Renal cortical epithelial cell (primary cell): ENCODE data around the gene CFAP20DC. TPM values are rescaled to one million over a fixed set of nuclear protein-coding genes. Genes with fewer than 3 reads are reported as not detected.

ENCODE experiments used
- DNase-seq: peaks from one replicate; pipeline ENCODE4 v3.0.0-alpha.2; 2011; ENCODE audit warnings: low read depth
- total RNA-seq: library from RNA; depleted of rRNA; stranded (reverse); fragments of >200 nt; gene quantifications from 2 replicates; pipeline ENCODE4 v1.2.3, GENCODE V29; 2014

Gene CFAP20DC
- total RNA-seq, 1 donor from 2014 or later, result 3.5 TPM

DNA sequence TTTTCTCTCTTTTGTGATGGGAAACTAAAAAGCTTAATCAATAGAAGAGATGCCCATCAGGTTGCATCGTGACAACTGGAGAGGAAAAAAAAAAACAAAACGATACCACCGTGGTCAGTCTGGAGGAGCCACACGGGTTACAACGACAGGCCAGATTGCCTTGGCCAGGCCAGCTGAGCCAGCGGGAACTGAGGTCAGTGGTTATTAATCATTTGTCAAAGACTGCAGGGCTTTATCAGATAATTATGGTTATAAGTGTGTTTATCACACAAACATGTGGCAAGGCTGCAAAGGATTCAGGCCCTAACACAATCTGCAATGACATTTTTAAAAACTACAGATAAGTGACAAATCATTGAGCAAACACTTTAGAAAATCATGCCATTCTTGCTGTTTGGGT is 248.3 kb downstream of the CFAP20DC start:
- DNase-seq, result no peak

GRCh38 chr3:58800940-58801339 is 248.9 kb downstream of the CFAP20DC start:
- DNase-seq, result no peak

- no peak for DNase-seq
Measured at GRCh38 chr3:58800032-58800431, 249.8 kb downstream of the CFAP20DC start.

- no peak for DNase-seq
Measured at GRCh38 chr3:58799271-58799670, 250.6 kb downstream of the CFAP20DC start.

DNA sequence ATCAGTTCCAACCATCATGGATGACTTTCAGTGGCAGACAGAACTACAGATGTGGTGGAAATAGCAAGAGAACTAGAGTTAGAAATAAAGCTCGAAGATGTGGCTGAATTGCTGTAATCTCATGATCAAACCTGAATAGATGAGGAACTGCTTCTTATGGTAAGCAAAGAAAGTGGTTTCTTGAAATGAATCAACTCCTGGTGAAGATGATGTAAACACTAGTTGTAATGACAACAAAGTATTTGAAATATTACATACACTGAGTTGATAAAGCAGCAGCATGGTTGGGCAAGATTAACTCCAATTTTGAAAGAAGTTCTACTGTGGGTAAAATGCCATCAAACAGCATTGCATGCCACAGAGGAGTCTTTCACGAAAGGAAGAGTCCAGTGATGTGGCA is 251.5 kb downstream of the CFAP20DC start:
- DNase-seq, result no peak

- DNase-seq, result no peak
Measured at GRCh38 chr3:58794750-58795149, 255.1 kb downstream of the CFAP20DC start.

- no peak for DNase-seq
Measured at GRCh38 chr3:58793938-58794337, 255.9 kb downstream of the CFAP20DC start.

DNA sequence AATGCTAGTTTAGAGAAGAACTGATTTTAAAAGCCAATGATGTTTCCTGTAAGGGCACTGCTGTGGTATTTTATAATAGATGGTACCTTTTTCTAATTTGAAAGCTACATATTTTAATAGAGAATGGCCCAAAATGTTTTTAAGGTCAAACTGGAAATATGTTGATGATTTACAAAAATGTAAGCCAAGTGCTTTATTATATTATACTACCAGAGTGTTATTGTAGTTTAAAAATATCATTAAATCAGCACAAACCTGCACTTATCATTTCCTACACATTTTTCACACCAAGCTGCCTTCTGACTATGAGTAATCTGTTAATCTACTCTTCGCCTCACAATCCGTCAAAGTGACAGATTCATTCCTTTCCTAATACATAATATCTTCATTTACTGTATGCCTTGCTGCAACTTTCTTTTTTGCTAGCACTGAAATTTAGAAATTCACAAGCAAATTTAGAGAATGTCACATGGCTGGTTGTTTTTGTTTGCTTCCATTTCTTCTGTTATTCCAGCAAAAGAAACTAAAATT is 256.8 kb downstream of the CFAP20DC start:
- DNase-seq, result no peak

- no peak for DNase-seq
Measured at GRCh38 chr3:58789385-58789784, 260.4 kb downstream of the CFAP20DC start.

DNA sequence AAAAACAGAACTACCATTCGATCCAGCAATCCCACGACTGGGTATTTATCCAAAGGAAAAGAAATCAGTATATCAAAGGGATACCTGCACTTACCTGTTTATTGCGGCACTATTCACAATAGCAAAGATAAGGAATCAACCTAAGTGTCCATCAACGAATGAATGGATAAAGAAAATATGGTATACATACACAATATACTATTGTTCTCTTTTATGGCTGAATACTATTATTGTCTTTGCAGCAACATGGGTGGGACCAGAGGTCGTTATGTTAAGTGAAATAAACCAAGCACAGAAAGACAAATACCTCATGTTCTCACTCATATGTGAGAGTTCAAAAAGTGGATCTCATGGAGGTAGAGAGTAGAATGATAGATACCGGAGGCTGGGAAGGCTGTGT is 264.9 kb downstream of the CFAP20DC start:
- no peak for DNase-seq

GRCh38 chr3:58784425-58784824 is 265.4 kb downstream of the CFAP20DC start:
- DNase-seq, result no peak

DNA sequence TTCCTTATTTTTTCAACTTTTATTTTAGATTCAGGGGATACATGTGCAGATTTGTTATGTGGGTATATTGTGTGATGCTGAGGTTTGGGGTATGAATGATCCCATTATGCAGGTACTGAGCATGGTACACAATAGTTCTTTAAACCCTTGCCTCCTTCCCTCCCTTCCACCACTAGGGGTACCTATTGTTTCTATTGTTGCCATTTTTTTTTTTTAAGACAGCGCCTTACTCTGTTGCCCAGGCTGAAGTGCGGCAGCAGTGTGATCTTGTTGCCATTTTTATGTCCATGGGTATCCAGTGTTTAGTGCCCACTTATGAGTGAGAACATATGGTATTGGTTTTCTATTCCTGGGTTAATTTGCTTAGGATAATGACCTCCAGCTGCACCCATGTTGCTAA is 266.0 kb downstream of the CFAP20DC start:
- DNase-seq, result no peak

DNA sequence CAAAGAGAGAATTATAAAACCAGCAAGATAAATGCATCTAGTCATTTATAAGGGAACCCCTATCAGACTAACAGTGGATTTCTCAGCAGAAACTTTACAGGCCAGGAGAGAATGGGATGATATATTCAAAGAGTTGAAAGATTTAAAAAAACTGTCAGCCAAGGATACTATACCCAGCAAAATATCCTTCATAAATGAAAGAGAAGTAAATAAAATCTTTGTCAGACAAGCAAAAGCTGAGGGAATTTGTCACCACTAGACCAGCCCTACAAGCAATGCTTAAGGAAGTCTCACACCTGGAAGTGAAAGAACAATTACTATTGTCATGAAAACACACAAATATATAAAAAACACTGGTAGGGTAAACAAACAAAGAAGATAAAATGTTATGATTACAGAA is 269.9 kb downstream of the CFAP20DC start:
- DNase-seq, result no peak

DNA sequence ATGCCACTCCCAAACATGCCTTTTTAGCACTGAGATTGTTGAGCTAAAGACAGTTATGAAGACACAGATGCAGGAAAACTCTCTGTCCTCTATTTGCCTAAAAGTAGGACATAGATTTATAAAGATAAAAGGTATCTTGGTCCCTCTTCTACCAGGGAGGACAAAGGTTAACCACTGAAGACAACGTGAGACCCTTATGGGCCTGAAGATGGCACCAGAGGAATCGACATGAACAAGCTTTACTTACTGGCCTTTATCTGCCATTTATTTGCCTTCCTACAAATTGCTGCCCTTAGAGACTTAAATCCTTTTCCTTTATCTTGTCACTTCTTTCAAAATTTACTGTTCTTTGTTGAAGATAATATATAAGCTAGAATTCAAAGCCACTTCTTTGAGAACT is 273.6 kb downstream of the CFAP20DC start:
- no peak for DNase-seq

DNA sequence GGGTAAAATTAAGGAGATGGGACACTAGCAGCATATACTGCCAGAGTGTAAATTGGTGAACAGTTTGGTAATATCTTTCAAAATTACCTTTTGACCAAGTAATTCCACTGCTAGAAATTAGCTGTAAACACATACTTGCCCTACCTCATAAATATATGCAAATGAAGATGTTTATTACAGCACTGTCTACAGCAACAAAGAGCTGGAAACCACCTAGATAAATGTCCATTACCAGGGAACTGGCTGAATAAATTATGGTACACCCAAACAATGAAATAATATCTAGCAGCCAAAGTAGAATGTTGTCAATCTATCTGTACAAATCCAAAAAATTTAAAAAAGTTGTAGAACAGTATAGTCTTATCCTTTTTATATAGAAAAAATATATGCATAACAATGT is 277.4 kb downstream of the CFAP20DC start:
- DNase-seq, result no peak

- DNase-seq, result no peak
Measured at GRCh38 chr3:58769065-58769464, 280.8 kb downstream of the CFAP20DC start.

- no peak for DNase-seq
Measured at GRCh38 chr3:58766587-58767282, 283.1 kb downstream of the CFAP20DC start.

GRCh38 chr3:58755150-58755549 is 294.7 kb downstream of the CFAP20DC start:
- DNase-seq, result no peak

GRCh38 chr3:58754074-58754473 is 295.8 kb downstream of the CFAP20DC start:
- DNase-seq, result peak; percentile 5

DNA sequence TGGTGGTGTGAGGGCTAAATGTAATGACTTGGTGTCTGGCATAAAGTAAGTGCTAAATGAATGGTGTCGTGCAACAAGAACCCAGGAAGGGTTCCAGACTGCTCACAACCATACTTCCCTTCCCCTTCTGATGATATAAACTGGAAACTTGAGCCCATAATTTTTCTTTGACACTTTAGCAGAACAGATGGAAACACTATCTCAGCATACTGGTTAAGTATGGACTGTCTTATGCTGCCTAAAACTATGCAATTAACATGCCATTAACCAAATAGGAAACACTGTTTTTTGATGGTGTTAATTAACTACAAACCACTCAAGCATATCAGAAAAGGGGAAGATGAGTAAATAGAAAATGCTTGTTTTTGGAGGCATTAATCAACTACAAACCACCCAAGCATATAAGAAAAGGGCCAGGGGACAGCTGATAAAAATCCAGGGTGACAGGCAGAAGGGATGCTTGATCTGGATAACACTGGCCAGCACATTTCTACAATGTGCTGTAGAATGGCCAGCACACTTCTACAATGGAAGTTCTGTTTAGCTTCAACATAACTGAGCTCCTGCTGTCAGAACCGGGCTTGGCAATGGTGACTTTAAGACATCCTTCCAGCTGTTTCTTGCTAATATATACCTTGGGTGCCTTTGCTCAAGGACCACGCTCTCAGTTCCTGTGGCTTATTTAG is 297.8 kb downstream of the CFAP20DC start:
- DNase-seq, result no peak

- DNase-seq, result no peak
Measured at GRCh38 chr3:58751235-58751634, 298.6 kb downstream of the CFAP20DC start.

DNA sequence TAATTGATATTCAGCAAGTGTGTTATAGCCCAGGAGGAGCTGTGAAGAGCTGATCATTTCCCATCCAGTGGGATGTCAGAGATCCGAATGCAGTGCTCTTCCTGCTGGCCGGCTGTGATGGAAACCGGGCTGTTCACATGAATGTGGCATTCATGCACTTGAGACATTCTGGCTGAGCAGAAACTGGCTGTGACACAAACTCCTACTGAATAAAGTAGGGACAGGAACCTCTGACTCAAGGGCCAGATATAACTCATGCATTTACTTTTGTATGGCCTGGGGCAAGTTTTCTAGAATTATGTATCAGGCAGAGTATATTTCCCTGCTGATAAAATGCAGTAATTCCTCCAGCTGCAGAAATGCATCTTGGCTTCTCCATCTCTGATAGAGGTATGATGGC is 299.9 kb downstream of the CFAP20DC start:
- no peak for DNase-seq

- no peak for DNase-seq
Measured at GRCh38 chr3:58748024-58748423, 301.8 kb downstream of the CFAP20DC start.
